IMR-90 (cell line): Measurements from ENCODE around the gene GMCL1. TPM values are rescaled to one million over a fixed set of nuclear protein-coding genes. Genes with fewer than 3 reads are reported as not detected.

Source experiments
- ATAC-seq: fragments of 200-7000 bp; cut with Tn5 transposase; 2 replicates; pipeline ENCODE4 v1.9.1; 2020; ENCODE audit warnings: low read depth, mild to moderate bottlenecking, moderate library complexity
- BruUV-seq: library from RNA; stranded (reverse); fragments of 400-500 nt; replicated peaks from 2 replicates; lab custom pipeline; 2021; lab: Mats Ljungman, UMichigan
- CTCF ChIA-PET: fragments of 300-600 bp; formaldehyde crosslinking; extraction: SDS; loops from one replicate; lab custom pipeline; 2021; ENCODE audit warnings: antibody characterized with exemption; lab: Yijun Ruan, JAX
- POLR2A ChIA-PET: fragments of 300-600 bp; sonication (Branson Sonifier 250); formaldehyde crosslinking; loops from one replicate; lab custom pipeline; 2022; ENCODE audit warnings: antibody characterized with exemption; ENCODE audit not compliant: unreplicated experiment; lab: Charles Lee
- DNase-seq: peaks from one replicate; pipeline ENCODE4 v3.0.0; 2013
- H2AFZ ChIP-seq: replicated peaks from 2 replicates; pipeline ENCODE3; 2013; ENCODE audit warnings: low read length, mild to moderate bottlenecking; ENCODE audit not compliant: poor library complexity
- H2AK5ac ChIP-seq: 2 replicates; pipeline ENCODE4 v1.6.1; 2013; ENCODE audit warnings: low read depth, low read length, inconsistent platforms
- H2AK9ac ChIP-seq: replicated peaks from 2 replicates; pipeline ENCODE3; 2013; ENCODE audit warnings: mild to moderate bottlenecking, low read depth, low read length, moderate library complexity; ENCODE audit not compliant: poor library complexity
- H2BK120ac ChIP-seq: 2 replicates; pipeline ENCODE4 v1.6.1; 2013; ENCODE audit warnings: low read depth, low read length, inconsistent platforms
- H2BK15ac ChIP-seq: 3 replicates; pipeline ENCODE4 v1.6.1; 2013; ENCODE audit warnings: low read depth, low read length, inconsistent platforms
- H2BK20ac ChIP-seq: 2 replicates; pipeline ENCODE4 v1.6.1; 2013; ENCODE audit warnings: low read depth, mild to moderate bottlenecking, inconsistent platforms, low read length, moderate library complexity
- H2BK5ac ChIP-seq: 2 replicates; pipeline ENCODE4 v1.6.1; 2013; ENCODE audit warnings: mild to moderate bottlenecking, low read depth, low read length, inconsistent platforms; ENCODE audit not compliant: poor library complexity, severe bottlenecking
- H3K14ac ChIP-seq: replicated peaks from 2 replicates; pipeline ENCODE4 v1.6.1; 2013; ENCODE audit warnings: low read depth, low read length, inconsistent platforms
- H3K18ac ChIP-seq: 2 replicates; pipeline ENCODE4 v1.6.1; 2013; ENCODE audit warnings: low read depth, low read length, control low read depth
- H3K23ac ChIP-seq: 2 replicates; pipeline ENCODE4 v1.6.1; 2013; ENCODE audit warnings: low read depth, low read length, inconsistent platforms
- H3K27ac ChIP-seq: 2 replicates; pipeline ENCODE4 v1.5.1; 2013; ENCODE audit warnings: mild to moderate bottlenecking, control low read depth, low read length; ENCODE audit not compliant: insufficient read depth
- H3K27me3 ChIP-seq: 2 replicates; pipeline ENCODE4 v1.6.1; 2013; ENCODE audit warnings: low read length; ENCODE audit not compliant: control insufficient read depth, insufficient read depth
- H3K36me3 ChIP-seq: 2 replicates; pipeline ENCODE4 v1.6.1; 2013; ENCODE audit warnings: low read length, mixed read lengths; ENCODE audit not compliant: control insufficient read depth, insufficient read depth
- H3K4ac ChIP-seq: 2 replicates; pipeline ENCODE4 v1.6.1; 2013; ENCODE audit warnings: low read depth, low read length, inconsistent platforms
- H3K4me1 ChIP-seq: 2 replicates; pipeline ENCODE4 v1.6.1; 2013; ENCODE audit warnings: low read length, mixed read lengths; ENCODE audit not compliant: control insufficient read depth, insufficient read depth
- H3K4me2 ChIP-seq: 2 replicates; pipeline ENCODE4 v1.6.1; 2013; ENCODE audit warnings: low read depth, mild to moderate bottlenecking, control low read depth, low read length, moderate library complexity
- H3K4me3 ChIP-seq: 2 replicates; pipeline ENCODE4 v1.5.1; 2013; ENCODE audit warnings: low read depth, mild to moderate bottlenecking, control low read depth, low read length, moderate library complexity; ENCODE audit not compliant: insufficient read depth
- H3K56ac ChIP-seq: 2 replicates; pipeline ENCODE4 v1.6.1; 2013; ENCODE audit warnings: low read length, inconsistent platforms; ENCODE audit not compliant: insufficient read depth; ENCODE audit errors: extremely low read depth
- H3K79me1 ChIP-seq, 2 experiments: 2 replicates each; pipeline ENCODE4 v1.6.1; 2013; ENCODE audit warnings: low read length in 2 of 2, inconsistent platforms in 1 of 2, low read depth in 1 of 2
- H3K9ac ChIP-seq: 2 replicates; pipeline ENCODE4 v1.6.1; 2013; ENCODE audit warnings: low read depth, low read length, control low read depth
- H3K9me1 ChIP-seq: 2 replicates; pipeline ENCODE4 v1.6.1; 2013; ENCODE audit warnings: low read length, inconsistent platforms; ENCODE audit not compliant: insufficient read depth
- H3K9me3 ChIP-seq: 2 replicates; pipeline ENCODE4 v1.6.1; 2013; ENCODE audit warnings: low read length; ENCODE audit not compliant: control insufficient read depth, insufficient read depth
- H4K20me1 ChIP-seq: 2 replicates; pipeline ENCODE4 v1.6.1; 2013; ENCODE audit warnings: low read length, inconsistent platforms; ENCODE audit not compliant: insufficient read depth
- H4K5ac ChIP-seq: 2 replicates; pipeline ENCODE4 v1.6.1; 2013; ENCODE audit warnings: mild to moderate bottlenecking, low read depth, low read length, control low read depth
- H4K8ac ChIP-seq, 2 experiments: 2 replicates each; pipeline ENCODE4 v1.6.1; 2013; ENCODE audit warnings: low read depth in 2 of 2, low read length in 2 of 2, control low read depth in 1 of 2, inconsistent platforms in 1 of 2
- H4K91ac ChIP-seq: 2 replicates; pipeline ENCODE4 v1.6.1; 2013; ENCODE audit warnings: low read depth, low read length, inconsistent platforms; ENCODE audit not compliant: insufficient read depth
- BHLHE40 ChIP-seq: fragments of 150-350 bp; IDR thresholded peaks from 2 replicates; pipeline ENCODE4 v1.6.1; 2016; ENCODE audit warnings: mild to moderate bottlenecking, low read depth, low read length
- CEBPB ChIP-seq: IDR thresholded peaks from 2 replicates; pipeline ENCODE4 v1.6.1; 2012; ENCODE audit warnings: low read depth, low read length, improper control_type of control experiment
- CHD1 ChIP-seq: IDR thresholded peaks from 2 replicates; pipeline ENCODE4 v1.6.1; 2012; ENCODE audit warnings: low read depth, low read length, improper control_type of control experiment
- CTCF ChIP-seq: conservative IDR thresholded peaks from 2 replicates; pipeline ENCODE4 v1.5.1; 2012; ENCODE audit warnings: mild to moderate bottlenecking, low read depth, low read length, improper control_type of control experiment
- ELK1 ChIP-seq: fragments of 150-350 bp; IDR thresholded peaks from 2 replicates; pipeline ENCODE4 v1.6.1; 2016; ENCODE audit warnings: low read depth, mild to moderate bottlenecking, low read length, moderate library complexity, borderline replicate concordance
- FOS ChIP-seq: fragments of 150-350 bp; IDR thresholded peaks from 2 replicates; pipeline ENCODE4 v1.6.1; 2016; ENCODE audit warnings: low read depth, low read length
- MAFK ChIP-seq: IDR thresholded peaks from 2 replicates; pipeline ENCODE4 v1.6.1; 2012; ENCODE audit warnings: low read depth, low read length, improper control_type of control experiment
- MAZ ChIP-seq: IDR thresholded peaks from 2 replicates; pipeline ENCODE4 v1.6.1; 2012; ENCODE audit warnings: low read depth, mild to moderate bottlenecking, low read length, improper control_type of control experiment, moderate library complexity, borderline replicate concordance
- MXI1 ChIP-seq: IDR thresholded peaks from 2 replicates; pipeline ENCODE4 v1.6.1; 2012; ENCODE audit warnings: low read depth, mild to moderate bottlenecking, low read length, moderate library complexity, borderline replicate concordance
- NFE2L2 ChIP-seq: fragments of 150-350 bp; IDR thresholded peaks from 2 replicates; pipeline ENCODE4 v1.6.1; 2016; ENCODE audit warnings: low read depth, mild to moderate bottlenecking, low read length
- POLR2A ChIP-seq: IDR thresholded peaks from 2 replicates; pipeline ENCODE4 v1.6.1; 2012; ENCODE audit warnings: mild to moderate bottlenecking, low read depth, low read length
- RAD21 ChIP-seq: IDR thresholded peaks from 2 replicates; pipeline ENCODE4 v1.6.1; 2012; ENCODE audit warnings: low read length, improper control_type of control experiment
- RCOR1 ChIP-seq: IDR thresholded peaks from 2 replicates; pipeline ENCODE4 v1.6.1; 2012; ENCODE audit warnings: mild to moderate bottlenecking, low read length, improper control_type of control experiment; ENCODE audit not compliant: insufficient replicate concordance
- RFX5 ChIP-seq: IDR thresholded peaks from 2 replicates; pipeline ENCODE4 v1.8.0; 2012; ENCODE audit warnings: low read depth, mild to moderate bottlenecking, low read length, moderate library complexity
- SMC3 ChIP-seq: fragments of 150-350 bp; IDR thresholded peaks from 2 replicates; pipeline ENCODE4 v1.6.1; 2016; ENCODE audit warnings: low read depth, mild to moderate bottlenecking, antibody characterized with exemption, low read length, moderate library complexity
- USF2 ChIP-seq: fragments of 150-350 bp; IDR thresholded peaks from 2 replicates; pipeline ENCODE4 v1.6.1; 2017; ENCODE audit warnings: mild to moderate bottlenecking, antibody characterized with exemption, low read length, low read depth
- WGBS, 2 experiments: methylation state at CpG; one replicate each; pipeline versions ENCODE4 v1.1.5 to v1.1.7; 2013; ENCODE audit warnings: missing lambda C conversion rate in 2 of 2; ENCODE audit not compliant: insufficient read length in 1 of 2; ENCODE audit errors: extremely low coverage in 2 of 2; 5-methylcytosine and 5-hydroxymethylcytosine counted together
- dilution Hi-C: fragments of 300-500 bp; cut with HindIII; formaldehyde crosslinking; loops from one replicate; pipeline ENCODE4 v1.14.3; 2018; ENCODE audit warnings: low sequenced_read_pairs; ENCODE audit not compliant: unreplicated experiment
- in situ Hi-C: fragments of 300-500 bp; cut with MboI; formaldehyde crosslinking; loops from 3 replicates; pipeline ENCODE4 v1.14.3; 2019; ENCODE audit warnings: low sequenced_read_pairs, inconsistent platforms, mixed read lengths
- intact Hi-C: fragments of 100-400 bp; cut with micrococcal nuclease; formaldehyde crosslinking; loops from 2 replicates; pipeline ENCODE4 v1.10.0; 2022
- polyA plus RNA-seq, 3 experiments: library from polyadenylated mRNA; depleted of rRNA; stranded (reverse); fragments of >200 nt; gene quantifications; 2 replicates each; pipeline ENCODE4 v1.2.3, GENCODE V29; 2012; ENCODE audit warnings: low replicate concordance in 1 of 3
- total RNA-seq: library from RNA; depleted of rRNA; stranded (reverse); fragments of >200 nt; gene quantifications from 2 replicates; pipeline ENCODE4 v1.2.3, GENCODE V29; 2012

The GMCL1 gene
- total and polyA plus RNA-seq, 2 of the 4 experiments (the other 2 are of a cell fraction): 2.8 to 3.4 TPM

GRCh38 chr2:69833752-69834151 is 4.3 kb downstream of the GMCL1 start:
- dilution Hi-C loops: no loop called here
- no peak for DNase-seq

More at GRCh38 chr2:69833752-69834151, 4.3 kb downstream of the GMCL1 start:
- intact Hi-C loops: loop anchor here (10.0 kb wide), 1 partner anchor 51 kb away; no protein-coding TSS in a partner anchor
- Histone ChIP-seq H2BK15ac (no peak overlapping the region), H3K36me3 (no peaks in the 10 kb centered on the region), H2BK120ac (no peak overlapping the region), H3K79me1 (peaks cover 25 to 49% of the 10 kb centered on the region in 2 experiments), H3K18ac (no peak overlapping the region), H3K4me1 (0 out of 2 replicates have a peak, but pooled peaks cover 2% of the 10 kb centered on the region), H3K14ac (no peak overlapping the region), H4K20me1 (no peaks in the 10 kb centered on the region), H2AK5ac (no peak overlapping the region), H2BK20ac (no peak overlapping the region), H3K4ac (no peak overlapping the region), H3K23ac (no peak overlapping the region; the same call in 1 of the 2 replicates), H2AK9ac (no peak overlapping the region), H3K27me3 (no peaks in the 10 kb centered on the region), H4K8ac (no peak overlapping the region), H4K5ac (no peak overlapping the region), H3K56ac (no peak overlapping the region), H3K27ac (no peak overlapping the region), H2BK5ac (no peak overlapping the region), H3K9me3 (no peaks in the 10 kb centered on the region), H3K4me2 (no peak overlapping the region), H3K9me1 (no peaks in the 10 kb centered on the region), H2AFZ (no peak overlapping the region), H4K91ac (no peak overlapping the region), H3K9ac (no peak overlapping the region), H3K4me3 (no peak overlapping the region)
- ATAC-seq: no peak
- BruUV-seq: no TSS peak
- ChIA-PET CTCF (no interaction called here), POLR2A (no interaction called here)
- no CpG with 5 or more reads among the region's 3 CpGs for WGBS, 2 experiments
- no peak for TF ChIP-seq FOS
- no peak for TF ChIP-seq RFX5
- no peak for TF ChIP-seq CTCF
- TF ChIP-seq POLR2A: no peak
- no peak for TF ChIP-seq MXI1
- TF ChIP-seq ELK1: no peak
- no peak for TF ChIP-seq CEBPB
- TF ChIP-seq NFE2L2: no peak
- no peak for TF ChIP-seq CHD1
- TF ChIP-seq RAD21: no peak
- TF ChIP-seq RCOR1: no peak
- no peak for TF ChIP-seq MAZ
- TF ChIP-seq USF2: no peak
- TF ChIP-seq MAFK: no peak
- no peak for TF ChIP-seq SMC3
- no peak for TF ChIP-seq BHLHE40
- in situ Hi-C loops: no loop called here
